ENCODE data around the gene HOXA13.

Gene HOXA13

GRCh38 chr7:27237735-27238334, 37.9 kb upstream of the HOXA13 start:
- DNase-seq (ENCODE audit: low spot score): no peak

GRCh38 chr7:27235387-27236311, 35.8 kb upstream of the HOXA13 start:
- peak; percentile 90 for DNase-seq (ENCODE audit: low spot score)

- DNase-seq (ENCODE audit: low spot score): no peak
Measured at GRCh38 chr7:27229448-27229847, 29.6 kb upstream of the HOXA13 start.

GRCh38 chr7:27224983-27225934, 25.4 kb upstream of the HOXA13 start:
- DNase-seq (ENCODE audit: low spot score): no peak

- no peak for DNase-seq (ENCODE audit: low spot score)
Measured at GRCh38 chr7:27223941-27224575, 24.2 kb upstream of the HOXA13 start.

GRCh38 chr7:27221201-27221797, 21.4 kb upstream of the HOXA13 start:
- DNase-seq (ENCODE audit: low spot score): no peak

- no peak for DNase-seq (ENCODE audit: low spot score)
Measured at GRCh38 chr7:27220440-27220955, 20.6 kb upstream of the HOXA13 start.

- DNase-seq (ENCODE audit: low spot score): no peak
Measured at GRCh38 chr7:27219821-27220220, 19.9 kb upstream of the HOXA13 start.

- DNase-seq (ENCODE audit: low spot score): no peak
Measured at GRCh38 chr7:27217951-27218350, 18.1 kb upstream of the HOXA13 start.

GRCh38 chr7:27215356-27215755, 15.5 kb upstream of the HOXA13 start:
- DNase-seq (ENCODE audit: low spot score): no peak

GRCh38 chr7:27214239-27214950, 14.5 kb upstream of the HOXA13 start:
- DNase-seq (ENCODE audit: low spot score): no peak

GRCh38 chr7:27213433-27214238, 13.7 kb upstream of the HOXA13 start:
- no peak for DNase-seq (ENCODE audit: low spot score)

GRCh38 chr7:27212497-27213432, 12.9 kb upstream of the HOXA13 start:
- no peak for DNase-seq (ENCODE audit: low spot score)

- DNase-seq (ENCODE audit: low spot score): no peak
Measured at GRCh38 chr7:27211764-27212204, 11.9 kb upstream of the HOXA13 start.

- DNase-seq (ENCODE audit: low spot score): no peak
Measured at GRCh38 chr7:27211084-27211446, 11.2 kb upstream of the HOXA13 start.

- peak; percentile 95 for DNase-seq (ENCODE audit: low spot score)
Measured at GRCh38 chr7:27210441-27211083, 10.7 kb upstream of the HOXA13 start.

- DNase-seq (ENCODE audit: low spot score): no peak
Measured at GRCh38 chr7:27209933-27210440, 10.1 kb upstream of the HOXA13 start.

GRCh38 chr7:27208998-27209397, 9.1 kb upstream of the HOXA13 start:
- DNase-seq (ENCODE audit: low spot score): no peak

Measured in LoVo (cell line).